Breast epithelium (tissue), 4 donors: ENCODE measurements around the gene NFIL3. TPM values are rescaled to one million over a fixed set of nuclear protein-coding genes. Genes with fewer than 3 reads are reported as not detected.

Experiments
- DNase-seq, 2 donors: peaks; one replicate each; pipeline ENCODE4 v3.0.0-alpha.2; 2019; ENCODE audit warnings: low spot score in 2 of 2
- H3K27ac ChIP-seq, 2 donors: fragments of 200-600 bp; sonication (generic) in 1 of 2; one replicate each; pipeline ENCODE4 v1.5.1; 2016 to 2019; ENCODE audit warnings: mild to moderate bottlenecking in 1 of 2
- H3K27me3 ChIP-seq, 2 donors: fragments of 200-600 bp; sonication (generic) in 1 of 2; one replicate each; pipeline versions ENCODE4 v1.5.1 to v1.6.0; 2017 to 2019; ENCODE audit warnings: control low read depth in 1 of 2, mild to moderate bottlenecking in 1 of 2
- H3K36me3 ChIP-seq: fragments of 200-600 bp; one replicate; pipeline ENCODE4 v1.5.1; 2019
- H3K4me1 ChIP-seq, 2 donors: fragments of 200-600 bp; sonication (generic); one replicate each; pipeline ENCODE4 v1.5.1; 2016 to 2019; ENCODE audit warnings: control low read depth in 1 of 2
- H3K4me3 ChIP-seq, 3 donors: fragments of 200-600 bp; sonication (generic); 1 replicate in 2 of 3; 2 replicates in 1 of 3; pipeline ENCODE4 v1.5.1; 2016 to 2019; ENCODE audit warnings: mild to moderate bottlenecking in 3 of 3, moderate library complexity in 2 of 3
- H3K9me3 ChIP-seq, 2 donors: fragments of 200-600 bp; sonication (generic) in 1 of 2; one replicate each; pipeline ENCODE4 v1.5.1; 2016 to 2019; ENCODE audit warnings: control low read depth in 1 of 2
- CTCF ChIP-seq, 3 donors: fragments of 450-650 bp; IDR thresholded peaks; one replicate each; pipeline ENCODE4 v1.5.1; 2016 to 2017; ENCODE audit warnings: antibody characterized with exemption in 3 of 3, mild to moderate bottlenecking in 3 of 3, moderate library complexity in 3 of 3
- POLR2A ChIP-seq: fragments of 450-650 bp; IDR thresholded peaks from one replicate; pipeline ENCODE4 v1.6.1; 2016; ENCODE audit warnings: antibody characterized with exemption, mild to moderate bottlenecking, moderate library complexity
- POLR2AphosphoS5 ChIP-seq, 3 donors: sonication (generic); formaldehyde crosslinking; IDR thresholded peaks; one replicate each; pipeline ENCODE4 v1.6.1; 2017; ENCODE audit warnings: antibody characterized with exemption in 3 of 3
- intact Hi-C: fragments of 100-400 bp; cut with DNase I; formaldehyde crosslinking; loops from one replicate; pipeline ENCODE4 v1.15.1; 2023; ENCODE audit warnings: low total_unique reads
- total RNA-seq, 3 donors: library from RNA; depleted of rRNA; stranded (reverse); fragments of >200 nt; gene quantifications; one replicate each; pipeline ENCODE4 v1.1.0, GENCODE V29; 2016

The NFIL3 gene
- total RNA-seq, 3 donors from 2014 or later: 65.1 to 87.2 (median 74.9) TPM

GRCh38 chr9:91359734-91360470, 63.7 kb downstream of the NFIL3 start:
- H3K4me3 ChIP-seq: peak overlapping the region; percentile 87 to 97 (median 95)
- intact Hi-C loops: no loop called here
- no peak for DNase-seq
- no peak overlapping the region for H3K27ac ChIP-seq
- H3K36me3 ChIP-seq: no peaks in the 10 kb centered on the region
- H3K9me3 ChIP-seq: no peaks in the 10 kb centered on the region
- TF ChIP-seq POLR2A (no peak), POLR2AphosphoS5 (IDR thresholded peaks at IDR 0.05) (no peak), CTCF (IDR thresholded peaks at IDR 0.05) (no peak)
- H3K27me3 ChIP-seq: no peaks in the 10 kb centered on the region
- H3K4me1 ChIP-seq: no peaks in the 10 kb centered on the region

GRCh38 chr9:91359083-91359482, 64.5 kb downstream of the NFIL3 start:
- TF ChIP-seq POLR2AphosphoS5 (IDR thresholded peaks at IDR 0.05): no peak
- TF ChIP-seq POLR2A: no peak
- no peak for TF ChIP-seq CTCF (IDR thresholded peaks at IDR 0.05)
- Histone ChIP-seq H3K27ac (no peak overlapping the region), H3K4me3 (no peak overlapping the region), H3K4me1 (no peaks in the 10 kb centered on the region), H3K9me3 (no peaks in the 10 kb centered on the region), H3K27me3 (no peaks in the 10 kb centered on the region), H3K36me3 (no peaks in the 10 kb centered on the region)
- intact Hi-C loops: no loop called here
- DNase-seq: no peak

Other genes with a start within 250 kb of the NFIL3 start
- gene AUH, start 61.9 kb downstream of the NFIL3 start, total RNA-seq: 10 to 100 TPM; 34.2 to 64.4 (median 50.8) TPM